Mucosa of stomach (tissue), 1 donor: ENCODE data around the gene FAF1.
"Not testable (repeated sequence)": the region's sequence is repeated elsewhere in the genome, so short reads cannot be mapped to it uniquely, and the experiment has no call there.

Source experiments
- H3K27me3 ChIP-seq: one replicate; pipeline ENCODE4 v1.7.0; 2013; ENCODE audit warnings: mild to moderate bottlenecking, low read length; ENCODE audit not compliant: control insufficient read depth, insufficient read depth
- H3K36me3 ChIP-seq: one replicate; pipeline ENCODE4 v1.7.0; 2013; ENCODE audit warnings: low read length; ENCODE audit not compliant: control insufficient read depth, insufficient read depth
- H3K4me1 ChIP-seq: one replicate; pipeline ENCODE4 v1.7.0; 2013; ENCODE audit warnings: mild to moderate bottlenecking, low read length; ENCODE audit not compliant: control insufficient read depth, insufficient read depth
- H3K4me3 ChIP-seq: one replicate; pipeline ENCODE4 v1.7.0; 2013; ENCODE audit warnings: low read length
- H3K9ac ChIP-seq: one replicate; pipeline ENCODE4 v1.7.0; 2013; ENCODE audit warnings: mild to moderate bottlenecking, low read length, moderate library complexity
- H3K9me3 ChIP-seq: one replicate; pipeline ENCODE4 v1.7.0; 2013; ENCODE audit warnings: mild to moderate bottlenecking, low read length, moderate library complexity; ENCODE audit not compliant: control insufficient read depth
- donor health status: Pancreatic carcinoma.

FAF1 gene

GRCh38 chr1:50917138-50918137, 42.6 kb downstream of the FAF1 start:
- H3K9me3 ChIP-seq, result no peaks in the 10 kb centered on the region
- no peaks in the 10 kb centered on the region for H3K36me3 ChIP-seq
- H3K9ac ChIP-seq, result no peak overlapping the region
- H3K4me3 ChIP-seq, result no peak overlapping the region
- H3K27me3 ChIP-seq, result no peaks in the 10 kb centered on the region
- no peaks in the 10 kb centered on the region for H3K4me1 ChIP-seq

GRCh38 chr1:50915621-50916020, 44.4 kb downstream of the FAF1 start:
- no peak overlapping the region for H3K9ac ChIP-seq
- no peaks in the 10 kb centered on the region for H3K36me3 ChIP-seq
- no peak overlapping the region for H3K4me3 ChIP-seq
- no peaks in the 10 kb centered on the region for H3K4me1 ChIP-seq
- no peaks in the 10 kb centered on the region for H3K9me3 ChIP-seq
- no peaks in the 10 kb centered on the region for H3K27me3 ChIP-seq

- Histone ChIP-seq H3K9ac (no peak overlapping the region), H3K36me3 (no peaks in the 10 kb centered on the region), H3K27me3 (no peaks in the 10 kb centered on the region), H3K4me1 (no peaks in the 10 kb centered on the region), H3K9me3 (no peaks in the 10 kb centered on the region), H3K4me3 (no peak overlapping the region)
These were observed 46.1 kb downstream of the FAF1 start for GRCh38 chr1:50913954-50914353.

GRCh38 chr1:50910356-50910755, 49.7 kb downstream of the FAF1 start:
- not testable (repeated sequence) for H3K9ac ChIP-seq, H3K9me3 ChIP-seq, H3K36me3 ChIP-seq, H3K4me3 ChIP-seq, H3K4me1 ChIP-seq, H3K27me3 ChIP-seq

GRCh38 chr1:50907610-50908009, 52.5 kb downstream of the FAF1 start:
- H3K4me3 ChIP-seq, result not testable (repeated sequence)

GRCh38 chr1:50906050-50906449, 54.0 kb downstream of the FAF1 start:
- H3K9ac ChIP-seq, H3K36me3 ChIP-seq, H3K4me1 ChIP-seq, H3K27me3 ChIP-seq, H3K9me3 ChIP-seq, H3K4me3 ChIP-seq: not testable (repeated sequence)

More at GRCh38 chr1:50907610-50908009, 52.5 kb downstream of the FAF1 start:
- not testable (repeated sequence) for H3K4me1 ChIP-seq, H3K27me3 ChIP-seq, H3K9ac ChIP-seq, H3K9me3 ChIP-seq, H3K36me3 ChIP-seq

- Histone ChIP-seq H3K36me3 (no peaks in the 10 kb centered on the region), H3K4me3 (no peak overlapping the region)
These were observed 57.6 kb downstream of the FAF1 start for GRCh38 chr1:50902419-50902818.

GRCh38 chr1:50901872-50902271, 58.2 kb downstream of the FAF1 start:
- no peaks in the 10 kb centered on the region for H3K27me3 ChIP-seq
- no peak overlapping the region for H3K9ac ChIP-seq
- H3K9me3 ChIP-seq, result no peaks in the 10 kb centered on the region
- H3K36me3 ChIP-seq, result no peaks in the 10 kb centered on the region
- H3K4me1 ChIP-seq, result no peaks in the 10 kb centered on the region
- no peak overlapping the region for H3K4me3 ChIP-seq

More at GRCh38 chr1:50902419-50902818, 57.6 kb downstream of the FAF1 start:
- Histone ChIP-seq H3K9me3 (no peaks in the 10 kb centered on the region), H3K9ac (no peak overlapping the region), H3K4me1 (no peaks in the 10 kb centered on the region), H3K27me3 (no peaks in the 10 kb centered on the region)

GRCh38 chr1:50898773-50899172, 61.3 kb downstream of the FAF1 start:
- Histone ChIP-seq H3K9me3 (no peaks in the 10 kb centered on the region), H3K36me3 (no peaks in the 10 kb centered on the region), H3K27me3 (no peaks in the 10 kb centered on the region), H3K9ac (no peak overlapping the region), H3K4me3 (no peak overlapping the region), H3K4me1 (peaks cover 3% of the 10 kb centered on the region)

GRCh38 chr1:50894340-50894739, 65.7 kb downstream of the FAF1 start:
- Histone ChIP-seq H3K36me3 (no peaks in the 10 kb centered on the region), H3K27me3 (no peaks in the 10 kb centered on the region), H3K4me3 (no peak overlapping the region), H3K9ac (no peak overlapping the region), H3K4me1 (peaks cover 3% of the 10 kb centered on the region), H3K9me3 (no peaks in the 10 kb centered on the region)

- no peaks in the 10 kb centered on the region for H3K9me3 ChIP-seq
- no peaks in the 10 kb centered on the region for H3K36me3 ChIP-seq
- H3K4me3 ChIP-seq, result no peak overlapping the region
- H3K27me3 ChIP-seq, result no peaks in the 10 kb centered on the region
- H3K4me1 ChIP-seq, result peaks cover 3% of the 10 kb centered on the region
- no peak overlapping the region for H3K9ac ChIP-seq
These were observed 66.6 kb downstream of the FAF1 start for GRCh38 chr1:50893466-50893865.

GRCh38 chr1:50887555-50887954, 72.5 kb downstream of the FAF1 start:
- not testable (repeated sequence) for H3K36me3 ChIP-seq, H3K4me3 ChIP-seq, H3K9ac ChIP-seq, H3K27me3 ChIP-seq, H3K9me3 ChIP-seq, H3K4me1 ChIP-seq
